HG03354 (cell line): ENCODE data around the gene GNG13.

Source experiments
- ATAC-seq: cut with Tn5 transposase; IDR thresholded peaks from one replicate; pipeline ENCODE4 v1.9.1; 2021; ENCODE audit warnings: mild to moderate bottlenecking; ENCODE audit not compliant: unreplicated experiment, poor library complexity, severe bottlenecking

GNG13 gene

DNA sequence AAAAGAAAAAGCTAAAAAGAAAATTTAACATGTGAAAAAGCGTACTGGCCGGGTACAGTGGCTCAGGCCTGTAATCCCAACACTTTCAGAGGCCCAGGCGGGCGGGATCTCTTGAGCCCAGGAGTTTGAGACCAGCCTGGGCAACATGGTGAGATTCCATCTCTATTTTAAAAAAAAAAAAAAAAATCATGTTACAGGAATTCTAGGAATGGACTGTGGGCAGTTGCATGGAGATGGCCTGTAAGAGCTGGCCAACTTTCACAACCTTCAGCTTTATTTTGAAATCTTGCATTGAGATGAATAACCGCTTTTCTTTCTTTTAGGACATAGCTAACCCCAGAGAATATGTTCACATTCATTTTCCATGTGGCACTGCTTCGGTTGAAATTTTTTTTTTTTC, 51.5 kb downstream of the GNG13 start:
- ATAC-seq, result no peak
